GM12878 (cell line): ENCODE data around the gene ADIPOQ. TPM values are rescaled to one million over a fixed set of nuclear protein-coding genes. Genes with fewer than 3 reads are reported as not detected.

Source experiments
- ATAC-seq: fragments of 200-7000 bp; cut with Tn5 transposase; 3 replicates; pipeline ENCODE4 v1.9.1; 2020; ENCODE audit warnings: mild to moderate bottlenecking, moderate library complexity
- BruUV-seq: library from RNA; stranded (reverse); fragments of 400-500 nt; replicated peaks from 2 replicates; lab custom pipeline; 2021; lab: Mats Ljungman, UMichigan
- CTCF ChIA-PET: fragments of 300-600 bp; sonication (Branson Sonifier 250); formaldehyde crosslinking; extraction: SDS; loops from one replicate; lab custom pipeline; 2021; ENCODE audit warnings: inconsistent platforms; lab: Yijun Ruan, JAX
- POLR2A ChIA-PET: fragments of 350-600 bp; formaldehyde crosslinking; extraction: SDS; loops from one replicate; lab custom pipeline; 2021; ENCODE audit warnings: inconsistent platforms; lab: Charles Lee
- RAD21 ChIA-PET: fragments of 300-600 bp; sonication (Branson Sonifier 250); formaldehyde crosslinking; loops from one replicate; lab custom pipeline; 2023; ENCODE audit warnings: antibody characterized with exemption; ENCODE audit not compliant: unreplicated experiment; lab: Charles Lee
- SMC1A ChIA-PET: fragments of 300-600 bp; sonication (Branson Sonifier 250); formaldehyde crosslinking; loops from one replicate; lab custom pipeline; 2023; ENCODE audit not compliant: unreplicated experiment, uncharacterized antibody; lab: Charles Lee
- DNase-seq: peaks from one replicate; pipeline ENCODE4 v3.0.0-alpha.2; 2011; ENCODE audit warnings: low read depth, low spot score
- FAIRE-seq: peaks from 3 replicates; lab custom pipeline; 2011; peaks lifted over from hg19 to GRCh38; lab: Jason Lieb, UNC
- H2AFZ ChIP-seq: 2 replicates; pipeline ENCODE4 v1.6.0; 2011; ENCODE audit warnings: low read depth, low read length, control low read depth; ENCODE audit not compliant: control insufficient read depth
- H3K27ac ChIP-seq: 2 replicates; pipeline ENCODE4 v1.5.1; 2011; ENCODE audit warnings: control low read depth; ENCODE audit not compliant: control insufficient read depth, insufficient read depth
- H3K27me3 ChIP-seq, 2 experiments: replicated peaks in 1 of 2; 2 replicates each; pipeline versions ENCODE4 v1.6.0 to v1.6.1; 2011; ENCODE audit warnings: low read length in 1 of 2; ENCODE audit not compliant: control insufficient read depth in 2 of 2, insufficient read depth in 2 of 2
- H3K36me3 ChIP-seq, 2 experiments: 2 replicates each; pipeline ENCODE4 v1.5.1; 2011; ENCODE audit warnings: low read length in 1 of 2; ENCODE audit not compliant: control insufficient read depth in 2 of 2, insufficient read depth in 2 of 2
- H3K4me1 ChIP-seq: 2 replicates; pipeline ENCODE4 v1.6.1; 2011; ENCODE audit warnings: mild to moderate bottlenecking, low read length, moderate library complexity, mixed read lengths; ENCODE audit not compliant: control insufficient read depth, insufficient read depth
- H3K4me2 ChIP-seq: 2 replicates; pipeline ENCODE4 v1.6.0; 2011; ENCODE audit warnings: control low read depth; ENCODE audit not compliant: control insufficient read depth, insufficient read depth
- H3K4me3 ChIP-seq: fragments of 200-600 bp; sonication (generic); 2 replicates; pipeline ENCODE4 v1.5.1; 2016
- H3K79me2 ChIP-seq: 2 replicates; pipeline ENCODE4 v1.6.0; 2011; ENCODE audit warnings: low read length; ENCODE audit not compliant: control insufficient read depth, insufficient read depth
- H3K9ac ChIP-seq: 2 replicates; pipeline ENCODE4 v1.8.0; 2011; ENCODE audit warnings: low read length, control low read depth, mixed read lengths; ENCODE audit not compliant: control insufficient read depth, insufficient read depth
- H3K9me3 ChIP-seq: replicated peaks from 3 replicates; pipeline ENCODE4 v1.5.1; 2011; ENCODE audit warnings: mild to moderate bottlenecking, low read length; ENCODE audit not compliant: control insufficient read depth, insufficient read depth
- H4K20me1 ChIP-seq: 2 replicates; pipeline ENCODE4 v1.6.0; 2011; ENCODE audit not compliant: control insufficient read depth, insufficient read depth
- CREM ChIP-seq: IDR thresholded peaks from 2 replicates; pipeline ENCODE4 v1.6.1; 2014; ENCODE audit warnings: antibody characterized with exemption, low read depth
- FOS ChIP-seq: IDR thresholded peaks from 3 replicates; pipeline ENCODE4 v1.6.1; 2011; ENCODE audit warnings: borderline replicate concordance; ENCODE audit not compliant: insufficient read length; ENCODE audit errors: extremely low read depth
- HCFC1 ChIP-seq: fragments of 150-350 bp; IDR thresholded peaks from 2 replicates; pipeline ENCODE4 v1.6.1; 2014; ENCODE audit warnings: low read length
- KLF5 ChIP-seq: fragments of 450-650 bp; IDR thresholded peaks from 2 replicates; pipeline ENCODE4 v1.6.1; 2014; ENCODE audit warnings: mild to moderate bottlenecking; ENCODE audit not compliant: partially characterized antibody
- POLR2AphosphoS2 ChIP-seq: IDR thresholded peaks from 2 replicates; pipeline ENCODE4 v1.6.1; 2011; ENCODE audit warnings: low read depth, mild to moderate bottlenecking, low read length, improper control_type of control experiment, moderate library complexity
- RAD51 ChIP-seq: fragments of 450-650 bp; IDR thresholded peaks from 2 replicates; pipeline ENCODE4 v1.6.1; 2016; ENCODE audit warnings: moderate library complexity, mild to moderate bottlenecking, inconsistent platforms
- RUNX3 ChIP-seq: IDR thresholded peaks from 2 replicates; pipeline ENCODE4 v1.6.1; 2012; ENCODE audit warnings: low read length, inconsistent platforms
- SREBF2 ChIP-seq: IDR thresholded peaks from 2 replicates; pipeline ENCODE4 v1.6.1; 2012; ENCODE audit warnings: mild to moderate bottlenecking, low read length
- YBX1 ChIP-seq: fragments of 450-650 bp; IDR thresholded peaks from 2 replicates; pipeline ENCODE4 v1.6.1; 2016; ENCODE audit warnings: antibody characterized with exemption
- WGBS: methylation state at CpG from one replicate; pipeline ENCODE4 v1.1.6; 2016; ENCODE audit warnings: low lambda C conversion rate; ENCODE audit not compliant: insufficient replicate concordance, insufficient coverage; ENCODE audit errors: missing lambda C conversion rate; 5-methylcytosine and 5-hydroxymethylcytosine counted together
- in situ Hi-C: fragments of 300-500 bp; cut with MboI; formaldehyde crosslinking; loops from 9 replicates; pipeline ENCODE4 v1.14.3; 2018; ENCODE audit warnings: mixed read lengths
- intact Hi-C: fragments of 100-400 bp; cut with micrococcal nuclease; formaldehyde crosslinking; loops from one replicate; pipeline ENCODE4 v1.14.2; 2022; ENCODE audit not compliant: unreplicated experiment
- polyA plus RNA-seq, 11 experiments: library from polyadenylated mRNA; depleted of rRNA in 4 of 11; unstranded in 6 of 11; stranded (reverse) in 5 of 11; fragments of >200 nt; fragmentation: Nextera tagmentation in 4 of 11; fragmentation: Illumina TruSeq in 1 of 11; extraction: Ambion mirVana in 4 of 11; extraction: Trizol in 1 of 11; gene quantifications; 1 replicate in 1 of 11; 2 replicates in 10 of 11; pipeline versions ENCODE4 v1.2.1 to v1.2.3, GENCODE V29; 2011 to 2016; ENCODE audit warnings: inconsistent platforms in 2 of 11, missing spikeins in 2 of 11, low read depth in 1 of 11
- total RNA-seq, 4 experiments: library from RNA; depleted of rRNA in 3 of 4; stranded (reverse); fragments of >200 nt in 3 of 4; fragmentation: Illumina TruSeq in 1 of 4; extraction: Trizol in 1 of 4; gene quantifications; 2 replicates each; pipeline versions ENCODE4 v1.2.1 to v1.2.3, GENCODE V29; 2013 to 2021
- TF ChIP-seq, protein P1 (sequence below): IDR thresholded peaks from 2 replicates; pipeline ENCODE4 v1.6.1; 2011; ENCODE audit warnings: borderline replicate concordance, low read depth, mild to moderate bottlenecking, moderate library complexity, low read length; ENCODE audit not compliant: insufficient read depth, poor library complexity, severe bottlenecking
- TF ChIP-seq, protein P2 (sequence below): IDR thresholded peaks from 2 replicates; pipeline ENCODE4 v1.6.1; 2012; ENCODE audit warnings: low read length, inconsistent platforms
- TF ChIP-seq, protein P3 (sequence below): fragments of 150-350 bp; IDR thresholded peaks from 2 replicates; pipeline ENCODE4 v1.6.1; 2016; ENCODE audit warnings: low read depth, low read length
- TF ChIP-seq, protein P4 (sequence below): fragments of 450-650 bp; IDR thresholded peaks from 2 replicates; pipeline ENCODE4 v1.6.1; 2017; ENCODE audit warnings: mild to moderate bottlenecking, moderate library complexity

The ADIPOQ gene
- total and polyA plus RNA-seq, 10 of the 15 experiments (the other 5 are each of a cell fraction or from before 2014, with no cell fraction given) = not detected

DNA sequence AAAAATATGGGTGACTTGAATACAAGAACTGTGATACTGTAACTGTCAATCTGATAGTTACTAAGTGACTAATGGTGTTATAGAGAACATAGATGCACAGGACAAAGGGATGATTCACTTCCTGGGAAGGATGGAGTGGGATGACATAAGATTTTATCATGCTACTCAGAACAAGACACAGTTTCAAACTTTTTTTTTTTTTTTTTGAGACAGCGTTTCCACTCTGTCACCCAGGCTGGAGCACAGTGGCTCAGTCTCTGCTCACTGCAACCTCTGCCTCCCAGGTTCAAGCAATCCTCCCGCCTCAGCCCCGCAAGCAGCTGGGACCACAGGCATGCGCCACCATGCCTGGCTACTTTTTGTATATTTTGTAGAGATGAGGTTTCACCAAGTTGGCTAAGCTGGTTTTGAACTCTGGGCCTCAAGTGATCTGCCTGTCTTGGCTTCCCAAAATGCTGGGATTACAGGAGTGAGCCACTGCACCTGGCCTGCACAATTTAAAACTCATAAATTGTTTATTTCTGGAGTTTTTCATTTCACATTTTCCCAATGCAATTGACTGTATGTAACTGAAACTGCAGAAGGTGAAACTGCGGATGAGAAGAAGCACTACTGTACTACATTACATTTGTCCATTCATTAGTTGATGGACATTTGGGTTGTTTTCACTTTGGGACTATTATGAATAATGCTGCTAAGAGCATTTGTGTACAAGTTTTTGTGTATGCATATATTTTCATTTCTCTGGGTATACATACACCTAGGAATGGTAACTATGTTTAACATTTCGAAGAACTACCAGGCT, 40.6 kb downstream of the ADIPOQ start:
- Histone ChIP-seq H3K4me3 (no peak overlapping the region), H3K79me2 (no peaks in the 10 kb centered on the region), H3K27me3 (no peaks in the 10 kb centered on the region; a peak in 1 of 4 replicates), H4K20me1 (no peaks in the 10 kb centered on the region), H3K4me1 (no peaks in the 10 kb centered on the region), H3K9ac (no peak overlapping the region), H3K36me3 (no peaks in the 10 kb centered on the region), H3K27ac (no peak overlapping the region), H3K9me3 (no peaks in the 10 kb centered on the region), H3K4me2 (no peak overlapping the region), H2AFZ (no peak overlapping the region)
- BruUV-seq = no TSS peak
- RAD21 ChIA-PET = no interaction called here
- in situ Hi-C loops (no loop called here), intact Hi-C loops (no loop called here)
- POLR2A ChIA-PET = no interaction called here
- FAIRE-seq (no peak), DNase-seq (no peak), ATAC-seq (no peak; the same call in 2 of the 3 replicates)
- CTCF ChIA-PET = interaction anchor here (1.0 kb wide), 1 partner anchor 61 kb away, joined by 3 read pairs; no protein-coding TSS in a partner anchor
- WGBS = 67% methylated on average over 5 of the region's 6 CpGs
- SMC1A ChIA-PET = interaction anchor here (1.2 kb wide), 1 partner anchor 50 kb away, joined by 3 read pairs; no protein-coding TSS in a partner anchor
- TF ChIP-seq FOS = no peak
- no peak for TF ChIP-seq YBX1
- TF ChIP-seq, protein P1, sequence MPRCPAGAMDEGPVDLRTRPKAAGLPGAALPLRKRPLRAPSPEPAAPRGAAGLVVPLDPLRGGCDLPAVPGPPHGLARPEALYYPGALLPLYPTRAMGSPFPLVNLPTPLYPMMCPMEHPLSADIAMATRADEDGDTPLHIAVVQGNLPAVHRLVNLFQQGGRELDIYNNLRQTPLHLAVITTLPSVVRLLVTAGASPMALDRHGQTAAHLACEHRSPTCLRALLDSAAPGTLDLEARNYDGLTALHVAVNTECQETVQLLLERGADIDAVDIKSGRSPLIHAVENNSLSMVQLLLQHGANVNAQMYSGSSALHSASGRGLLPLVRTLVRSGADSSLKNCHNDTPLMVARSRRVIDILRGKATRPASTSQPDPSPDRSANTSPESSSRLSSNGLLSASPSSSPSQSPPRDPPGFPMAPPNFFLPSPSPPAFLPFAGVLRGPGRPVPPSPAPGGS = no peak
- TF ChIP-seq HCFC1 = no peak
- no peak for TF ChIP-seq RUNX3
- no peak for TF ChIP-seq RAD51
- TF ChIP-seq, protein P2, sequence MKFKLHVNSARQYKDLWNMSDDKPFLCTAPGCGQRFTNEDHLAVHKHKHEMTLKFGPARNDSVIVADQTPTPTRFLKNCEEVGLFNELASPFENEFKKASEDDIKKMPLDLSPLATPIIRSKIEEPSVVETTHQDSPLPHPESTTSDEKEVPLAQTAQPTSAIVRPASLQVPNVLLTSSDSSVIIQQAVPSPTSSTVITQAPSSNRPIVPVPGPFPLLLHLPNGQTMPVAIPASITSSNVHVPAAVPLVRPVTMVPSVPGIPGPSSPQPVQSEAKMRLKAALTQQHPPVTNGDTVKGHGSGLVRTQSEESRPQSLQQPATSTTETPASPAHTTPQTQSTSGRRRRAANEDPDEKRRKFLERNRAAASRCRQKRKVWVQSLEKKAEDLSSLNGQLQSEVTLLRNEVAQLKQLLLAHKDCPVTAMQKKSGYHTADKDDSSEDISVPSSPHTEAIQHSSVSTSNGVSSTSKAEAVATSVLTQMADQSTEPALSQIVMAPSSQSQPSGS = no peak
- TF ChIP-seq, protein P3, sequence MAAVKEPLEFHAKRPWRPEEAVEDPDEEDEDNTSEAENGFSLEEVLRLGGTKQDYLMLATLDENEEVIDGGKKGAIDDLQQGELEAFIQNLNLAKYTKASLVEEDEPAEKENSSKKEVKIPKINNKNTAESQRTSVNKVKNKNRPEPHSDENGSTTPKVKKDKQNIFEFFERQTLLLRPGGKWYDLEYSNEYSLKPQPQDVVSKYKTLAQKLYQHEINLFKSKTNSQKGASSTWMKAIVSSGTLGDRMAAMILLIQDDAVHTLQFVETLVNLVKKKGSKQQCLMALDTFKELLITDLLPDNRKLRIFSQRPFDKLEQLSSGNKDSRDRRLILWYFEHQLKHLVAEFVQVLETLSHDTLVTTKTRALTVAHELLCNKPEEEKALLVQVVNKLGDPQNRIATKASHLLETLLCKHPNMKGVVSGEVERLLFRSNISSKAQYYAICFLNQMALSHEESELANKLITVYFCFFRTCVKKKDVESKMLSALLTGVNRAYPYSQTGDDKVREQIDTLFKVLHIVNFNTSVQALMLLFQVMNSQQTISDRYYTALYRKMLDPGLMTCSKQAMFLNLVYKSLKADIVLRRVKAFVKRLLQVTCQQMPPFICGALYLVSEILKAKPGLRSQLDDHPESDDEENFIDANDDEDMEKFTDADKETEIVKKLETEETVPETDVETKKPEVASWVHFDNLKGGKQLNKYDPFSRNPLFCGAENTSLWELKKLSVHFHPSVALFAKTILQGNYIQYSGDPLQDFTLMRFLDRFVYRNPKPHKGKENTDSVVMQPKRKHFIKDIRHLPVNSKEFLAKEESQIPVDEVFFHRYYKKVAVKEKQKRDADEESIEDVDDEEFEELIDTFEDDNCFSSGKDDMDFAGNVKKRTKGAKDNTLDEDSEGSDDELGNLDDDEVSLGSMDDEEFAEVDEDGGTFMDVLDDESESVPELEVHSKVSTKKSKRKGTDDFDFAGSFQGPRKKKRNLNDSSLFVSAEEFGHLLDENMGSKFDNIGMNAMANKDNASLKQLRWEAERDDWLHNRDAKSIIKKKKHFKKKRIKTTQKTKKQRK = no peak
- TF ChIP-seq, protein P4, sequence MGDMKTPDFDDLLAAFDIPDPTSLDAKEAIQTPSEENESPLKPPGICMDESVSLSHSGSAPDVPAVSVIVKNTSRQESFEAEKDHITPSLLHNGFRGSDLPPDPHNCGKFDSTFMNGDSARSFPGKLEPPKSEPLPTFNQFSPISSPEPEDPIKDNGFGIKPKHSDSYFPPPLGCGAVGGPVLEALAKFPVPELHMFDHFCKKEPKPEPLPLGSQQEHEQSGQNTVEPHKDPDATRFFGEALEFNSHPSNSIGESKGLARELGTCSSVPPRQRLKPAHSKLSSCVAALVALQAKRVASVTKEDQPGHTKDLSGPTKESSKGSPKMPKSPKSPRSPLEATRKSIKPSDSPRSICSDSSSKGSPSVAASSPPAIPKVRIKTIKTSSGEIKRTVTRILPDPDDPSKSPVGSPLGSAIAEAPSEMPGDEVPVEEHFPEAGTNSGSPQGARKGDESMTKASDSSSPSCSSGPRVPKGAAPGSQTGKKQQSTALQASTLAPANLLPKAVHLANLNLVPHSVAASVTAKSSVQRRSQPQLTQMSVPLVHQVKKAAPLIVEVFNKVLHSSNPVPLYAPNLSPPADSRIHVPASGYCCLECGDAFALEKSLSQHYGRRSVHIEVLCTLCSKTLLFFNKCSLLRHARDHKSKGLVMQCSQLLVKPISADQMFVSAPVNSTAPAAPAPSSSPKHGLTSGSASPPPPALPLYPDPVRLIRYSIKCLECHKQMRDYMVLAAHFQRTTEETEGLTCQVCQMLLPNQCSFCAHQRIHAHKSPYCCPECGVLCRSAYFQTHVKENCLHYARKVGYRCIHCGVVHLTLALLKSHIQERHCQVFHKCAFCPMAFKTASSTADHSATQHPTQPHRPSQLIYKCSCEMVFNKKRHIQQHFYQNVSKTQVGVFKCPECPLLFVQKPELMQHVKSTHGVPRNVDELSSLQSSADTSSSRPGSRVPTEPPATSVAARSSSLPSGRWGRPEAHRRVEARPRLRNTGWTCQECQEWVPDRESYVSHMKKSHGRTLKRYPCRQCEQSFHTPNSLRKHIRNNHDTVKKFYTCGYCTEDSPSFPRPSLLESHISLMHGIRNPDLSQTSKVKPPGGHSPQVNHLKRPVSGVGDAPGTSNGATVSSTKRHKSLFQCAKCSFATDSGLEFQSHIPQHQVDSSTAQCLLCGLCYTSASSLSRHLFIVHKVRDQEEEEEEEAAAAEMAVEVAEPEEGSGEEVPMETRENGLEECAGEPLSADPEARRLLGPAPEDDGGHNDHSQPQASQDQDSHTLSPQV = no peak
- TF ChIP-seq KLF5 = no peak
- TF ChIP-seq SREBF2 = no peak
- TF ChIP-seq CREM = no peak
- no peak for TF ChIP-seq POLR2AphosphoS2
